Esophagus squamous epithelium (tissue), 4 donors: ENCODE results near the gene CTRL.
A peak's percentile ranks its signal among the peaks of the same experiment; 100 is the strongest.

Experiments
- POLR2A ChIP-seq, 4 donors: fragments of 450-650 bp; IDR thresholded peaks; one replicate each; pipeline ENCODE4 v1.6.1; 2017; ENCODE audit warnings: antibody characterized with exemption in 4 of 4, mild to moderate bottlenecking in 4 of 4, moderate library complexity in 3 of 4
- TF ChIP-seq, protein P1 (sequence below), 6 experiments: fragments of 450-650 bp in 4 of 6; fragments of 200-600 bp in 2 of 6; sonication (generic) in 2 of 6; IDR thresholded peaks; one replicate each; pipeline ENCODE4 v1.5.1; 2016 to 2019; ENCODE audit warnings: antibody characterized with exemption in 6 of 6, mild to moderate bottlenecking in 4 of 6, moderate library complexity in 4 of 6

DNA sequence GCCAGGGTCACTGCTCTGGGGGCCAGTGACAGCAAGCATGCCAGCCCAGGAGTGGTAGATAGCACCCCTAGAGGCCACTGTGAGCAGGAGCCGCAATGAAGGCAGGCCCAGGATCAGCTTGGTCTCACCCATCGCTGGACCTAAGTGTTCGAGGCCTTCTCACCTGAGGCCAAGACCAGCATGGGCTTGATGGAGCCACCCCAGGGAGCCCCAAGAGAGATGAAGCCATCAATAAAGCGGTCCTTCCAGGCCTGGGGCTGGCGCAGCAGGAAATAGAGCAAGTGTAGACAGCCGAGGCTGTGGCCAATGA lies 10.5 kb upstream of the CTRL start:
- no peak for TF ChIP-seq POLR2A (IDR thresholded peaks at IDR 0.05)
- TF ChIP-seq, protein P1, sequence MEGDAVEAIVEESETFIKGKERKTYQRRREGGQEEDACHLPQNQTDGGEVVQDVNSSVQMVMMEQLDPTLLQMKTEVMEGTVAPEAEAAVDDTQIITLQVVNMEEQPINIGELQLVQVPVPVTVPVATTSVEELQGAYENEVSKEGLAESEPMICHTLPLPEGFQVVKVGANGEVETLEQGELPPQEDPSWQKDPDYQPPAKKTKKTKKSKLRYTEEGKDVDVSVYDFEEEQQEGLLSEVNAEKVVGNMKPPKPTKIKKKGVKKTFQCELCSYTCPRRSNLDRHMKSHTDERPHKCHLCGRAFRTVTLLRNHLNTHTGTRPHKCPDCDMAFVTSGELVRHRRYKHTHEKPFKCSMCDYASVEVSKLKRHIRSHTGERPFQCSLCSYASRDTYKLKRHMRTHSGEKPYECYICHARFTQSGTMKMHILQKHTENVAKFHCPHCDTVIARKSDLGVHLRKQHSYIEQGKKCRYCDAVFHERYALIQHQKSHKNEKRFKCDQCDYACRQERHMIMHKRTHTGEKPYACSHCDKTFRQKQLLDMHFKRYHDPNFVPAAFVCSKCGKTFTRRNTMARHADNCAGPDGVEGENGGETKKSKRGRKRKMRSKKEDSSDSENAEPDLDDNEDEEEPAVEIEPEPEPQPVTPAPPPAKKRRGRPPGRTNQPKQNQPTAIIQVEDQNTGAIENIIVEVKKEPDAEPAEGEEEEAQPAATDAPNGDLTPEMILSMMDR (IDR thresholded peaks at IDR 0.05): peak; percentile 32 to 67 (median 53)
